Islet precursor cell (in vitro differentiated cells): Measurements from ENCODE around the gene SUZ12.
"Not testable (repeated sequence)": the region's sequence is repeated elsewhere in the genome, so short reads cannot be mapped to it uniquely, and the experiment has no call there.

ENCODE experiments used
- DNase-seq: peaks from one replicate; pipeline ENCODE4 v3.0.0-alpha.2; 2018

SUZ12 gene

DNA sequence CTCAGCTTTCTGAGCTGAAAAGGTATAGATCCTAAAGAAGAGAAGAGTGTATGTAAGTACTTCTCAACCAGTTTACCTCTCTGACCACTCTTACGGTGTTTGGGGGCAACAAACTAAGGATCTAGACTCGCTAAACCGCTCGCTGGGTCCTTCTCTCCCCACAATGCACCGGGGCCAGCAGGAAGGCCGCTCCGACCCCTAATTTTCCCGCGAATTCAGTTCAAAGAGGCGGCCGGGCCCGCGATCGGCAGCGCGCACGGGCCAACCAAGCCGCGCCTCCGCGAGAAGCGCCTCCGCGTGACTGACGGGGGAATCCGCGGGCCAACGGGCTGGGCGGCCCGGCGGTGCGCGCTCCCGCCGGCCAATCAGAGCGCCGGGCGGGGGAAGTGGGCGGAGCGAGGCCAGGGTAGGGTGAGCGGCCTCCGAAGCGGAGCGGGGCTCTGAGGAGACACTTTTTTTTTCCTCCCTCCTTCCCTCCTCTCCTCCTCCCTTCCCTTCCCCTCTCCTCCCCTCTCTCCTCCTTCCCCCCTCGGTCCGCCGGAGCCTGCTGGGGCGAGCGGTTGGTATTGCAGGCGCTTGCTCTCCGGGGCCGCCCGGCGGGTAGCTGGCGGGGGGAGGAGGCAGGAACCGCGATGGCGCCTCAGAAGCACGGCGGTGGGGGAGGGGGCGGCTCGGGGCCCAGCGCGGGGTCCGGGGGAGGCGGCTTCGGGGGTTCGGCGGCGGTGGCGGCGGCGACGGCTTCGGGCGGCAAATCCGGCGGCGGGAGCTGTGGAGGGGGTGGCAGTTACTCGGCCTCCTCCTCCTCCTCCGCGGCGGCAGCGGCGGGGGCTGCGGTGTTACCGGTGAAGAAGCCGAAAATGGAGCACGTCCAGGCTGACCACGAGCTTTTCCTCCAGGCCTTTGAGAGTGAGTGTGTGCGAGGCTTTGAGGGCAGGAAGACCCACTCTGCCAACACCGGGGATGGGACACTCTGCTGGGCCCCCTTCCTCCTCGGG is at the start of gene SUZ12:
TSS of gene SUZ12 (plus strand) at position 393 of the 995 bp plus-strand sequence. CDS start at position 633, 240 bp downstream.
- DNase-seq, result peak; percentile 97

- DNase-seq, result no peak
These were observed 48.7 kb upstream of the SUZ12 start for GRCh38 chr17:31888124-31888523.

DNA sequence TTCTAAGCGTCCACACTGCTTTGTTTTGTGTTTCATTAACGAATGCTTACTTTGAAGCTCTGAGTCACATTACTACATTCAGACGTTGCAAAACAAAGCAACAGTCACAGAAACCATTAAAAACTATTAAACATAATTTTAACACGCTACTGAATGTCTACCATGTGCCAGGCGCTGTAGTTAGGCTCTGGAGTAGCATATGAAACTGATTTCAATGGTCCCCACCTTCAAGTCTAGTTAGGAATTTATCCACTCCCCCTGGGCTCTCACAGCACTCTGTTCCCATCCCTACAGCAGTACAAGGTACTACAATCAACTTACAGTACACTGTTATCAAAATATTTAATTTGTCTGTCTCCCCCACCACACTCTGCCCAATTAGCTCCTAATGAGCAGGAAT is 35.9 kb upstream of the SUZ12 start:
- no peak for DNase-seq

DNA sequence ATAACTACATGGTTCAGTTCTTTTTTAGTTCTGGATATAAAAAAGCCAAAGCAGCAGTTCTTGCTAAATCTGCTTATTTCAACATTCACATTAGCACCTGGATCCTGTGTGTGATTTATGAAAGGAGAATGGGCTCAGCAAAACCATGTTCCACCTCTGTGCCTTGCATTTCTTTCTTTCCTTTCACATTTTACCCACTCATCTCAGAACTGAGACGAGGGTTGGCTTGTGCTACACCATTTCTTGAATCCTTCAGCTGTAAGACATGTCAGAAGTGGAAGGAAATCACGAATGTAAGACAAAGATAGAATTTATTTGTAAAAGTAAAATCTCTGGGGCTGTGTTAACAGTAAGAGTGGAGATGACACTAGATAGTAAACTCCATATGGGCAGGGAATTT is 34.1 kb upstream of the SUZ12 start:
- no peak for DNase-seq

GRCh38 chr17:31903401-31903800 is 33.4 kb upstream of the SUZ12 start:
- DNase-seq, result no peak

GRCh38 chr17:31907342-31907962 is 29.4 kb upstream of the SUZ12 start:
- DNase-seq, result no peak

GRCh38 chr17:31908386-31908785 is 28.4 kb upstream of the SUZ12 start:
- DNase-seq, result no peak

DNA sequence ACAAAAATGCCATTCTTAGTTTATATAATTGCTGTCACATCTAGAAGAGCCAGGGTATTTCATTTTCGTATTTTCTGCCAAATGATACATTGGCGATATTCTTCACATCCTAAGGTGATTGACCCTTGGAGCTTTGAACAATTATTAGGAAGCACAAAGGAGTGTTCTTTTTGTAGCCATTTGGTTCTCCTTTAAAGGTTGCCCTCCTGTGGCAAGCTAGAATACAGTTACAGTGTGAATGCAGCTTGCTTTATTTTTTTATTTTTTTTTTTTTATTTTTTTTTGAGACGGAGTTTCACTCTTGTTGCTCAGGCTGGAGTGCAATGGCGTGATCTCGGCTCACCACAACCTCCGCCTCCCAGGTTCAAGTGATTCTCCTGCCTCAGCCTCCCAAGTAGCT is 24.1 kb upstream of the SUZ12 start:
- DNase-seq, result not testable (repeated sequence)

GRCh38 chr17:31915456-31916100 is 21.2 kb upstream of the SUZ12 start:
- DNase-seq, result peak; percentile 13

GRCh38 chr17:31916491-31917064 is 20.2 kb upstream of the SUZ12 start:
- peak; percentile 51 for DNase-seq

GRCh38 chr17:31917065-31917529 is 19.7 kb upstream of the SUZ12 start:
- no peak for DNase-seq

DNA sequence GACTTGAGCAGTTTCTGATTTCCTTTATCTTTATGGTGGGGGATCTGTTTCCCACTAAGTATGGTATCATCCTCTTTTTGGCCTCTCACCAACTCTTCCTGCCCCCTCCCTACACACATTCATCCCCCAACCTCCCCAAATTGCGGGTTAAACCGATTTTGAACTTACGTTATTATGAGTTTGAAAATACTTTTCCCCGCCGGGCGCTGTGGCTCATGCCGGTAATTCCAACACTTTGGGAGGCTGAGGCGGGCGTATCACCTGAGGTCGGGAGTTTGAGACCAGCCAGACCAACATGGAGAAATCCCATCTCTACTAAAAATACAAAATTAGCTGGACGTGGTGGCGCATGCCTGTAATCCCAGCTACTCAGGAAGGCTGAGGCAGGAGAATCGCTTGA is 19.1 kb upstream of the SUZ12 start:
- peak; percentile 7 for DNase-seq

DNA sequence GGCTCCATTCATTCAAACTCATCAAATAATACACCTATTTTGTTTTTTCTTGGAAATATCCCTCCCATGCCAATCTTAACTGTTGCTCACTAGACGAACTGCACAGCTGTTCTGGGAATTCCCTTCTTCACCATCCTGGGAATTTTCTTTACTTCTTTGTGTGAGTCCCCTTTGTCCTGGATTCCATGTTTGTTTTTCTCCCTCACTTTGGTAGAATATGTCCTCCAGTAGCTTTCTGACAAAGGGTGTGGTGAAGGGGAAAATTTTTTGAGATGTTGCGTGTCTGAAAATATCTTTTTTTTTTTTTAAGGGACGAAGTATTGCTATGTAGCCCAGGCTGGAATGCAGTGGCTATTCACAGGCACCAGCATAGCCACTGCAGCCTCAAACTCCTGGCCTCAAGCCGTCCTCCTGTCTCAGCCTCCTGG is 18.1 kb upstream of the SUZ12 start:
- DNase-seq, result peak; percentile 14

- peak; percentile 6 for DNase-seq
These were observed 16.8 kb upstream of the SUZ12 start for GRCh38 chr17:31919802-31920525.

DNA sequence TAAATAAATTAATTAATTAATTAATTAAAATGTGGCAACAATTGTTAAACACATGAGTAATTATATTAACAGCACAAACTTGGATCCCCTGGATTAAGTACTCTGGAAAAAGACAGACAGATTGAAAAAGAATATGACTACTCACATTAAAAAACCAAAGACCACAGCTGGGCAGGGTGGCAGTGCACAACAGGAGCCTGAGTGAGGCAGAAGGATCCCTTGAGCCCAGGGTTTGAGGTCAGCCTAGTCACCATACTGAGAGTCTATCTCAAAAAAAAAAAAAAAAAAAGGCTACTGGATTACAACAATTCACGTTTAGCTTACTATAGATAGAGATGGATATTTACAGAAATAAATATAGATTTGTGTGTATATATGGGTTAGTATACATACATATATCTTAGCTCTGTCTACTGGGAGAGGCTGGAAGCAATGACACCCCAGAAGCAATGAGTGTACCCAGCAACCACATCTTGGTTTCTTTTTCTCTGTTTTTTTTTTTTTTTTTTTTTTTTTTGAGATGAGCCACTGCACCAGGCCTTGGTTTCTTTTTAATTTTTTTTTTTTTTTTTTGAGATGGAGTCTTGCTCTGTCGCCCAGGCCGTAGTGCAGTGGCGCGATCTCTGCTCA is 10.6 kb upstream of the SUZ12 start:
- DNase-seq, result peak; percentile 28

- DNase-seq, result no peak
These were observed 5.1 kb upstream of the SUZ12 start for GRCh38 chr17:31931756-31932155.

- no peak for DNase-seq
These were observed 1.3 kb upstream of the SUZ12 start for GRCh38 chr17:31935512-31935911.

- DNase-seq, result not testable (repeated sequence)
These were observed 1.3 kb downstream of the SUZ12 start for GRCh38 chr17:31937926-31938641.

- not testable (repeated sequence) for DNase-seq
These were observed 5.1 kb downstream of the SUZ12 start for GRCh38 chr17:31941916-31942315.

DNA sequence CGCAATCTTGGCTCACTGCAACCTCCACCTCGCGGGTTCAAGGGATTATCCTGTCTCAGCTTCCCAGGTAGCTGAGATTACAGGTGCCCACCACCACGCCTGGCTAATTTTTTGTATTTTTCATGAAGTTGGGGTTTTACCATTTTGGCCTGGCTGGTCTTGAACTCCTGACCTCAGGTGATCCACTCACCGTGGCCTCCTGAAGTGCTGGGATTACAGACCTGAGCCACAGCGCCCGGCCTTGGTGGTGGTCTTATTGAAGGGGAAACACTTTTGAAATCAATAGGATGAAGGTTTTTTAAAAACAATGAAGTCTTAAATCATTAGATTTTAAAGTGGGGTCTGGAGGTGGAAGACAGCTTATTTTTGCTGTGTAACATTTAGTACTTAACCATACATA is 5.6 kb downstream of the SUZ12 start:
- not testable (repeated sequence) for DNase-seq

GRCh38 chr17:31951953-31952352 is 15.1 kb downstream of the SUZ12 start:
- DNase-seq, result not testable (repeated sequence)
